ENCODE measurements around the gene VN1R5.
A peak's percentile ranks its signal among the peaks of the same experiment; 100 is the strongest.

The VN1R5 gene

GRCh38 chr1:247295274-247295684 is 39.4 kb downstream of the VN1R5 start:
- H3K4me3 ChIP-seq (ENCODE audit: low read depth, low read length) = no peak overlapping the region
- TF ChIP-seq CTCF (conservative IDR thresholded peaks at IDR 0.05; ENCODE audit: low read depth, low read length) = no peak
- peak; percentile 72 for DNase-seq (ENCODE audit: low read depth)

GRCh38 chr1:247295746-247296145 is 39.9 kb downstream of the VN1R5 start:
- no peak for DNase-seq (ENCODE audit: low read depth)
- TF ChIP-seq CTCF (conservative IDR thresholded peaks at IDR 0.05; ENCODE audit: low read depth, low read length) = no peak

GRCh38 chr1:247296599-247297180 is 40.8 kb downstream of the VN1R5 start:
- TF ChIP-seq CTCF (conservative IDR thresholded peaks at IDR 0.05; ENCODE audit: low read depth, low read length) = no peak

More at GRCh38 chr1:247295746-247296145, 39.9 kb downstream of the VN1R5 start:
- H3K4me3 ChIP-seq (ENCODE audit: low read depth, low read length) = no peak overlapping the region

GRCh38 chr1:247297263-247298123 is 41.6 kb downstream of the VN1R5 start:
- TF ChIP-seq CTCF (conservative IDR thresholded peaks at IDR 0.05; ENCODE audit: low read depth, low read length) = no peak
- no peak overlapping the region for H3K4me3 ChIP-seq (ENCODE audit: low read depth, low read length)
- DNase-seq (ENCODE audit: low read depth) = no peak

More at GRCh38 chr1:247296599-247297180, 40.8 kb downstream of the VN1R5 start:
- no peak for DNase-seq (ENCODE audit: low read depth)
- no peak overlapping the region for H3K4me3 ChIP-seq (ENCODE audit: low read depth, low read length)

- no peak for DNase-seq (ENCODE audit: low read depth)
- TF ChIP-seq CTCF (conservative IDR thresholded peaks at IDR 0.05; ENCODE audit: low read depth, low read length) = no peak
- no peak overlapping the region for H3K4me3 ChIP-seq (ENCODE audit: low read depth, low read length)
Observed at GRCh38 chr1:247298124-247298481, 42.2 kb downstream of the VN1R5 start.

- no peak overlapping the region for H3K4me3 ChIP-seq (ENCODE audit: low read depth, low read length)
- DNase-seq (ENCODE audit: low read depth) = no peak
- TF ChIP-seq CTCF (conservative IDR thresholded peaks at IDR 0.05; ENCODE audit: low read depth, low read length) = no peak
Observed at GRCh38 chr1:247298701-247299100, 42.8 kb downstream of the VN1R5 start.

Measured in choroid plexus epithelial cell (primary cell).